Measurements from ENCODE around the gene MORC3. TPM values are rescaled to one million over a fixed set of nuclear protein-coding genes. Genes with fewer than 3 reads are reported as not detected.
"Not testable (repeated sequence)": the region's sequence is repeated elsewhere in the genome, so short reads cannot be mapped to it uniquely, and the experiment has no call there.

MORC3 gene
- total RNA-seq, 3 donors from 2014 or later = 38.9 to 62.8 (median 54.7) TPM

DNA sequence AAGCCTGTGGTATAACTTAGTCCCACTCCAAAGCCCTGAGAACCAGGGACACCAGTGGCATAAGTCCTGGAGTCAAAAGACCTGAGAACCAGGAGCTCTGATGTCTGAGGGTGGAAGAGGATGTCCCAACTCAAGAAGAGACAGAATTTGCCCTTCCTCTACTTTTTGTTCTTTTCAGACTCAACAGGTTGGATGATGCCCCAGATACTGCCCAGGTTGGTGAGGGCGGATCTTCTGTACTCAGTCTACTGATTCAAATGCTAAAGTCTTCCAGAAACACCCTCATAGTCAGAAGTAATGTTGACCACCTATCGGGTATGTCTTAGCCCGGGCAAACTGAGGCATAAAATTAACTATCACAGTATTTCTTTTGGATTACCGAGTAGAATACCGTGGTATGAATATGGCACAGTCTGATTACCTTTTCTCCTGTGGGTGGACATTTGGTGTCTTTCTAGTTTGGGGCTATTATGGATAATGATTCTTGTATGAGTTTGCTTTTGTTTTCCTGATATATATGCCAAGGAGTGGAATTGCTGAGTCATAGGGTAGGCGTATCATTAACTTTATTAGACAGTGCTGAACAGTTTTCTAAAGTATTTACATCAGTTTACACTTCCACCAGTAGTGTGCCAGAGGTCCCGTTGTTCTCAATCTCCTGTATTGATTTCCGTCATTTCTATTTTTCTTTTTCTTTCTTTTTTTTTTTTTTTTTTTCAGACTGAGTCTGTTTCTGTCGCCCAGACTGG is 62.0 kb downstream of the MORC3 start:
- intact Hi-C loops (cut with DNase I; ENCODE audit: low total_unique reads) = no loop called here
- no peak for DNase-seq (ENCODE audit: low spot score in 2 of 2)

DNA sequence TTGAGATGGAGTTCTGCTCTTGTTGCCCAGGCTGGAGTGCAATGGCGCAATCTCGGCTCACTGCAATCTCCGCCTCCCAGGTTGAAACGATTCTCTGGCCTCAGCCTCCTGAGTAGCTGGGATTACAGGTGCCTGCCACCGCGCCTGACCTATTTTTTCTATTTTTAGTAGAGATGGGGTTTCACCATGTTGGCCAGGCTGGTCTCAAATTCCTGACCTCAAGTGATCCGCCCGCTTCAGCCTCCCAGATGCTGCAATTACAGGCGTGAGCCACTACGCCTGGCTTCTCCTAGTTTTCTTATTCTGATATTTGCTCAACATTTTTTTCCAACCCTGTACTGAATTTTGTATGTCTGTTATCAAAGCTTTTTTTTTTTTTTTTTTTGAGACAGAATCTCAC is 62.7 kb downstream of the MORC3 start:
- H3K36me3 ChIP-seq; H3K27ac ChIP-seq; H3K4me1 ChIP-seq; DNase-seq (ENCODE audit: low spot score in 2 of 2); intact Hi-C loops (cut with DNase I; ENCODE audit: low total_unique reads); H3K4me3 ChIP-seq; H3K9me3 ChIP-seq; H3K27me3 ChIP-seq: not testable (repeated sequence)

More for the DNA sequence above, 62.0 kb downstream of the MORC3 start:
- TF ChIP-seq, protein P1, sequence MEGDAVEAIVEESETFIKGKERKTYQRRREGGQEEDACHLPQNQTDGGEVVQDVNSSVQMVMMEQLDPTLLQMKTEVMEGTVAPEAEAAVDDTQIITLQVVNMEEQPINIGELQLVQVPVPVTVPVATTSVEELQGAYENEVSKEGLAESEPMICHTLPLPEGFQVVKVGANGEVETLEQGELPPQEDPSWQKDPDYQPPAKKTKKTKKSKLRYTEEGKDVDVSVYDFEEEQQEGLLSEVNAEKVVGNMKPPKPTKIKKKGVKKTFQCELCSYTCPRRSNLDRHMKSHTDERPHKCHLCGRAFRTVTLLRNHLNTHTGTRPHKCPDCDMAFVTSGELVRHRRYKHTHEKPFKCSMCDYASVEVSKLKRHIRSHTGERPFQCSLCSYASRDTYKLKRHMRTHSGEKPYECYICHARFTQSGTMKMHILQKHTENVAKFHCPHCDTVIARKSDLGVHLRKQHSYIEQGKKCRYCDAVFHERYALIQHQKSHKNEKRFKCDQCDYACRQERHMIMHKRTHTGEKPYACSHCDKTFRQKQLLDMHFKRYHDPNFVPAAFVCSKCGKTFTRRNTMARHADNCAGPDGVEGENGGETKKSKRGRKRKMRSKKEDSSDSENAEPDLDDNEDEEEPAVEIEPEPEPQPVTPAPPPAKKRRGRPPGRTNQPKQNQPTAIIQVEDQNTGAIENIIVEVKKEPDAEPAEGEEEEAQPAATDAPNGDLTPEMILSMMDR (IDR thresholded peaks at IDR 0.05) = no peak
- TF ChIP-seq POLR2AphosphoS5 (IDR thresholded peaks at IDR 0.05) (no peak), POLR2A (IDR thresholded peaks at IDR 0.05) (no peak)
- Histone ChIP-seq H3K9me3 (no peaks in the 10 kb centered on the region), H3K27me3 (no peaks in the 10 kb centered on the region), H3K27ac (no peak overlapping the region), H3K4me1 (no peaks in the 10 kb centered on the region), H3K4me3 (no peak overlapping the region), H3K36me3 (no peaks in the 10 kb centered on the region)

DNA sequence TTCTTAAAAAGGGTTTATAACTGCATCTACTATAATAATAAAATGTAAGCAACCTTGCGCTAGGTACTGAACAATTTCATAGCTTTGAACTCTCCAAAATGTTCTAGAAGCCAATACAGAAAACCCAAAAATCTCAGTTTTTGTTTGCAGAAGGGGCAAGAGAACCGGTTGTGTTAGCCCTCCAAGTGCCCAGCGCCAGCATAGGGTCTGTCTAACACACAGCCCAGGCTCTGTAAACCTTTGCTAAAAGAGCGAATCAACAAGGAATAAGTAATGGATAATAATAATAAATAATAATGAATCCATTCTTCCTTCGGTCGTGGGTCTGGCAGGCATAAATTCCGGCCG is 64.9 kb downstream of the MORC3 start:
- Histone ChIP-seq H3K27me3 (no peaks in the 10 kb centered on the region), H3K27ac (peak overlapping the region; percentile 77 to 78), H3K4me1 (no peaks in the 10 kb centered on the region), H3K4me3 (peak overlapping the region; percentile 62 to 83 (median 66)), H3K9me3 (no peaks in the 10 kb centered on the region), H3K36me3 (no peaks in the 10 kb centered on the region)
- intact Hi-C loops (cut with DNase I; ENCODE audit: low total_unique reads) = no loop called here
- no peak for DNase-seq (ENCODE audit: low spot score in 2 of 2)
- TF ChIP-seq POLR2AphosphoS5 (IDR thresholded peaks at IDR 0.05) = no peak
- no peak for TF ChIP-seq POLR2A (IDR thresholded peaks at IDR 0.05)
- TF ChIP-seq, protein P1 (IDR thresholded peaks at IDR 0.05) = no peak

DNA sequence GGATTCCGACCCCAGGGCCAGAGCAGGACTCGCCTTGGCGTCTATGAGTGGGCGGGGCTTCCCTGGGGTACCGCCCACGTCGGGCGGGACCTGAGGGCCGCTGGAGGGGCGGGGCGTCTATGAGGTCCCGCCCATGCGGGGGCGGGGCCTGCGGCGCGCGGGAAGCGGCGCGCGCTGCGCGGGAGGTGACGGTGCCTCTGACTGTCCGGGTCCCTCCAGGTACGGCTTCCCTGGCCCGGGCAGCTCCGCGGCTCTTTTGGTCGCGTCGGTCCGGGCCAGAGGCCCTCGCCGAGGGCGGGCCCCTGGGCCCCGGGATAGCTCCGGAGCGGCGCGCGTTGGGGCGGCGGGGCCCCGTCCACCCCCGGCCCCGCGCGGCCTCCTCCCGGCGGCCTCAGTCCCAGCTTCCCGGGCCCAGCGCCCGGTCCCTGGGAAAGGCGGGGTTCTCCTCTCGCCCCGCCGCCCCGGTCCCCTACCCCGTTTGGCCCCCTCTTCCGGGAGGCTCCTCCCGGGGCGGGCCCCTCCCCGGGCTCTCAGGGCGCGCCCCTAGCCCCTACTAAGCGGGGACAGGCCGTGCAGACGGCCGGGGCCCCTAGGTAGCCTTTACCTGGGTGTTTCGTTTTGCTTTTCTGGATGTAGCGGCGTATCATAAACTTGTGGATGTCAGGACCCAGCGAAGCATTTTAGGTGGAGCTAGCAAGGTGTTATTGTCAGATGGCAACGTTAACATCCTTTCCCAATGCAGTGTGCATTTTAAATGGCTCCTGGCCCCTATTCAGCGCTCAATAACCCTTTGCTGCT is 65.4 kb downstream of the MORC3 start, which contains the start of gene CHAF1B:
Gene CHAF1B (plus strand): TSS at position 160 of the 798 bp plus-strand sequence. CDS start 745 bp downstream, outside the sequence.
- intact Hi-C loops (cut with DNase I; ENCODE audit: low total_unique reads) = no loop called here
- no peaks in the 10 kb centered on the region for H3K36me3 ChIP-seq
- DNase-seq (ENCODE audit: low spot score in 2 of 2) = peak; percentile 69 to 70
- no peaks in the 10 kb centered on the region for H3K27me3 ChIP-seq
- H3K4me3 ChIP-seq = peak within 1 kb of the TSS; percentile 62 to 83 (median 66)
- H3K27ac ChIP-seq = peak within 1 kb of the TSS; percentile 77 to 78
- TF ChIP-seq POLR2AphosphoS5 (IDR thresholded peaks at IDR 0.05) (peak in 1 of 3 donors; percentile 34), POLR2A (IDR thresholded peaks at IDR 0.05) (peak; percentile 26)
- TF ChIP-seq, protein P1 (IDR thresholded peaks at IDR 0.05) = no peak
- H3K4me1 ChIP-seq = no peaks in the 10 kb centered on the region
- no peaks in the 10 kb centered on the region for H3K9me3 ChIP-seq

DNA sequence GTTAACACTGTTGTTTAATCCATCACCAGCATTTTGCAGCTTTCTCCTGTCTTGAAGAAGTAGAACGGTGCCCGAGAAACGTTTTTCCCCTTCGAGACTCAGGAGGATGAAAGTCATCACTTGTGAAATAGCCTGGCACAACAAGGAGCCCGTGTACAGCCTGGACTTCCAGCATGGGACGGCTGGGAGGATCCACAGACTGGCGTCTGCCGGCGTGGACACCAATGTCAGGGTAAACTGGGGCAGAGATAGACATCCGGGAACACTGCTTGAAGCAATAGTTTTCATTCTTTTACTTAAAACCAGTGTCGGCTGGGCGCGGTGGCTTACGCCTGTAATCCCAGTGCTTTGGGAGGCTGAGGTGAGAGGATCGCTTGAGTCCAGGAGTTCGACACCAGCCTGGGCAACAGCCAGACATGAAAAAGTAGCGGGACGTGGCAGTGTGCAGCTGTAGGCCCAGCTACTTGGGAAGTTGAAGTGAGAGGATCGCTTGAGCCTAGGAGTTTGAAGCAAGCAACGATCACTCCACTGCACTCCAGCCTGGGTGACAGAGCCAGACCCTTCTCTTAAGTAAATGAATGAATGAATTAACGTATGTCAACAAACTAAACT is 66.1 kb downstream of the MORC3 start:
- peak overlapping the region; percentile 77 to 78 for H3K27ac ChIP-seq
- no peaks in the 10 kb centered on the region for H3K36me3 ChIP-seq
- H3K4me3 ChIP-seq = peak overlapping the region; percentile 62 to 83 (median 66)
- H3K27me3 ChIP-seq = no peaks in the 10 kb centered on the region
- no peak for DNase-seq (ENCODE audit: low spot score in 2 of 2)
- no peaks in the 10 kb centered on the region for H3K9me3 ChIP-seq
- intact Hi-C loops (cut with DNase I; ENCODE audit: low total_unique reads) = no loop called here
- no peaks in the 10 kb centered on the region for H3K4me1 ChIP-seq
- TF ChIP-seq POLR2AphosphoS5 (IDR thresholded peaks at IDR 0.05) (no peak), POLR2A (IDR thresholded peaks at IDR 0.05) (no peak)
- TF ChIP-seq, protein P1 (IDR thresholded peaks at IDR 0.05) = no peak
